Motor neuron (in vitro differentiated cells): ENCODE data around the gene HS3ST6. TPM values are rescaled to one million over a fixed set of nuclear protein-coding genes. Genes with fewer than 3 reads are reported as not detected.
"Not testable (repeated sequence)": the region's sequence is repeated elsewhere in the genome, so short reads cannot be mapped to it uniquely, and the experiment has no call there.

Experiments used
- ATAC-seq, 8 experiments: fragments of 200-7000 bp; cut with Tn5 transposase; replicated peaks in 6 of 8; 2 replicates each; pipeline ENCODE4 v1.8.0; 2021; ENCODE audit warnings: mild to moderate bottlenecking in 8 of 8, moderate library complexity in 8 of 8
- H3K27ac ChIP-seq, 2 donors: fragments of 250-450 bp; sonication (Bioruptor Pico); 2 replicates each; pipeline ENCODE4 v1.9.0; 2021; ENCODE audit warnings: antibody characterized with exemption in 2 of 2, mild to moderate bottlenecking in 2 of 2, moderate library complexity in 1 of 2
- H3K4me1 ChIP-seq, 2 donors: fragments of 250-450 bp; sonication (Bioruptor Pico); replicated peaks in 1 of 2; 2 replicates each; pipeline ENCODE4 v1.6.1; 2021; ENCODE audit warnings: antibody characterized with exemption in 2 of 2, mild to moderate bottlenecking in 2 of 2, moderate library complexity in 1 of 2
- H3K4me3 ChIP-seq, 5 donors: fragments of 250-450 bp; sonication (Bioruptor Pico); 2 replicates each; pipeline ENCODE4 v1.9.0; 2021; ENCODE audit warnings: antibody characterized with exemption in 5 of 5, mild to moderate bottlenecking in 5 of 5, moderate library complexity in 4 of 5
- WGBS, 10 experiments: fragments of 450-650 bp; shearing (Covaris generic); methylation state at CpG; one replicate each; pipeline ENCODE4 v1.0.0; 2022; 5-methylcytosine and 5-hydroxymethylcytosine counted together
- in situ Hi-C, 9 experiments: fragments of 400-800 bp; cut with MboI; loops; one replicate each; pipeline ENCODE4 v1.15.0; 2021; ENCODE audit warnings: low sequenced_read_pairs in 9 of 9, low pct_unique_long_range_greater_than_20kb in 2 of 9; ENCODE audit not compliant: unreplicated experiment in 9 of 9
- total RNA-seq, 8 experiments: library from RNA; unstranded; fragments of 300-600 nt; gene quantifications; 2 replicates each; pipeline versions ENCODE4 v1.2.3 to v1.2.4, GENCODE V29; 2022

HS3ST6 gene
- total RNA-seq, 8 experiments from 2014 or later = 0.25 to 1.1 TPM; not detected in 6

GRCh38 chr16:1958715-1959268, 40.6 kb upstream of the HS3ST6 start:
- peak in 2 of 8 experiments; percentile 0 to 5 for ATAC-seq
- WGBS, 10 experiments = 20 to 80% (median 43%) methylated on average over 1 to 10 of the region's 14 CpGs; no CpG with 5 or more reads in 4 of the 10 experiments
- H3K27ac ChIP-seq = peak overlapping the region; percentile 84 to 90
- in situ Hi-C loops = no loop called here
- peak overlapping the region; percentile 52 to 93 (median 89) for H3K4me3 ChIP-seq
- peaks cover 18 to 24% of the 10 kb centered on the region in 2 donors for H3K4me1 ChIP-seq

- WGBS, 10 experiments = 100% methylated on average over 4 of the region's 30 CpGs; no CpG with 5 or more reads in 9 of the 10 experiments
- H3K4me1 ChIP-seq = peaks cover 12 to 18% of the 10 kb centered on the region in 2 donors
- H3K27ac ChIP-seq, H3K4me3 ChIP-seq, ATAC-seq, in situ Hi-C loops: not testable (repeated sequence)
Measured at GRCh38 chr16:1958143-1958491, 39.9 kb upstream of the HS3ST6 start.

- H3K4me1 ChIP-seq = peaks cover 10 to 15% of the 10 kb centered on the region in 2 donors
- in situ Hi-C loops, ATAC-seq, H3K27ac ChIP-seq, H3K4me3 ChIP-seq: not testable (repeated sequence)
- WGBS, 10 experiments = 75 to 100% (median 94%) methylated on average over 4 to 14 of the region's 22 CpGs; no CpG with 5 or more reads in 2 of the 10 experiments
Measured at GRCh38 chr16:1957434-1958142, 39.4 kb upstream of the HS3ST6 start.

- WGBS, 10 experiments = 81 to 92% (median 83%) methylated on average over 2 to 8 of the region's 22 CpGs; no CpG with 5 or more reads in 7 of the 10 experiments
- Histone ChIP-seq H3K4me1 (no peaks in the 10 kb centered on the region), H3K27ac (no peak overlapping the region), H3K4me3 (no peak overlapping the region)
- in situ Hi-C loops = no loop called here
- peak in 2 of 8 experiments; percentile 2 to 7 for ATAC-seq
Measured at GRCh38 chr16:1953734-1954133, 35.5 kb upstream of the HS3ST6 start.

- H3K4me1 ChIP-seq = no peaks in the 10 kb centered on the region
- no peak overlapping the region for H3K4me3 ChIP-seq
- in situ Hi-C loops = no loop called here
- WGBS, 10 experiments = 80 to 100% (median 95%) methylated on average over 2 to 6 of the region's 19 CpGs; no CpG with 5 or more reads in 5 of the 10 experiments
- ATAC-seq = no peak
- no peak overlapping the region for H3K27ac ChIP-seq
Measured at GRCh38 chr16:1950559-1950958, 32.3 kb upstream of the HS3ST6 start.

- in situ Hi-C loops = no loop called here
- peak in 3 of 8 experiments; percentile 5 to 23 (median 16) for ATAC-seq
Measured at GRCh38 chr16:1950047-1950446, 31.8 kb upstream of the HS3ST6 start.

GRCh38 chr16:1949507-1949906, 31.3 kb upstream of the HS3ST6 start:
- no peak overlapping the region for H3K27ac ChIP-seq
- no peak overlapping the region for H3K4me3 ChIP-seq
- 57 to 100% (median 80%) methylated on average over 1 of the region's 11 CpGs; no CpG with 5 or more reads in 7 of the 10 experiments for WGBS, 10 experiments
- ATAC-seq = no peak
- no peaks in the 10 kb centered on the region for H3K4me1 ChIP-seq
- in situ Hi-C loops = no loop called here

More at GRCh38 chr16:1950047-1950446, 31.8 kb upstream of the HS3ST6 start:
- Histone ChIP-seq H3K4me3 (no peak overlapping the region), H3K27ac (no peak overlapping the region), H3K4me1 (no peaks in the 10 kb centered on the region)
- no CpG with 5 or more reads among the region's 7 CpGs for WGBS, 10 experiments

GRCh38 chr16:1947369-1947670, 29.1 kb upstream of the HS3ST6 start:
- no peak overlapping the region for H3K27ac ChIP-seq
- no peak for ATAC-seq
- WGBS, 10 experiments = 60 to 100% (median 75%) methylated on average over 1 to 3 of the region's 9 CpGs; no CpG with 5 or more reads in 5 of the 10 experiments
- H3K4me1 ChIP-seq = peaks cover 2 to 8% of the 10 kb centered on the region in 2 donors
- in situ Hi-C loops = no loop called here
- no peak overlapping the region for H3K4me3 ChIP-seq

- 70 to 96% methylated on average over 2 to 5 of the region's 38 CpGs; no CpG with 5 or more reads in 8 of the 10 experiments for WGBS, 10 experiments
- ATAC-seq = no peak
- H3K4me1 ChIP-seq = peaks cover 7 to 10% of the 10 kb centered on the region in 2 donors
- no peak overlapping the region for H3K27ac ChIP-seq
- H3K4me3 ChIP-seq = no peak overlapping the region
- in situ Hi-C loops = no loop called here
Measured at GRCh38 chr16:1946495-1947368, 28.5 kb upstream of the HS3ST6 start.

- H3K4me3 ChIP-seq = no peak overlapping the region
- H3K4me1 ChIP-seq = peaks cover 10% of the 10 kb centered on the region in 2 donors
- H3K27ac ChIP-seq = no peak overlapping the region
- WGBS, 10 experiments = 67 to 100% (median 93%) methylated on average over 1 to 9 of the region's 19 CpGs; no CpG with 5 or more reads in 7 of the 10 experiments
- in situ Hi-C loops = no loop called here
- no peak for ATAC-seq
Measured at GRCh38 chr16:1945559-1946391, 27.6 kb upstream of the HS3ST6 start.

GRCh38 chr16:1944612-1945199, 26.5 kb upstream of the HS3ST6 start:
- in situ Hi-C loops = no loop called here
- 89 to 100% (median 90%) methylated on average over 1 to 11 of the region's 21 CpGs; no CpG with 5 or more reads in 4 of the 10 experiments for WGBS, 10 experiments
- Histone ChIP-seq H3K4me1 (peaks cover 10% of the 10 kb centered on the region in 2 donors), H3K4me3 (no peak overlapping the region), H3K27ac (no peak overlapping the region)
- ATAC-seq = no peak
